SK-N-SH treated with all-trans-retinoic acid at 6 μM for 48 hours (cell line): ENCODE measurements around the gene GPC5.

Source experiments
- CREB5 ChIP-seq: fragments of 250-450 bp; sonication (Bioruptor Pico); IDR thresholded peaks from 2 replicates; pipeline ENCODE4 v1.5.1; 2020; ENCODE audit warnings: low read depth, mild to moderate bottlenecking, moderate library complexity
- CSDC2 ChIP-seq: fragments of 250-450 bp; sonication (Bioruptor Pico); IDR thresholded peaks from 2 replicates; pipeline ENCODE4 v1.5.0; 2020; ENCODE audit warnings: mild to moderate bottlenecking, moderate library complexity
- ESRRG ChIP-seq: fragments of 250-450 bp; sonication (Bioruptor Pico); IDR thresholded peaks from 2 replicates; pipeline ENCODE4 v1.6.1; 2021; ENCODE audit warnings: mild to moderate bottlenecking
- GLIS3 ChIP-seq: fragments of 250-450 bp; sonication (Bioruptor Pico); IDR thresholded peaks from 2 replicates; pipeline ENCODE4 v1.5.0; 2020; ENCODE audit warnings: mild to moderate bottlenecking, moderate library complexity
- ISL1 ChIP-seq: fragments of 250-450 bp; sonication (Bioruptor Pico); IDR thresholded peaks from 2 replicates; pipeline ENCODE4 v2.1.2; 2022; ENCODE audit warnings: mild to moderate bottlenecking, moderate library complexity
- OSR1 ChIP-seq: fragments of 250-450 bp; sonication (Bioruptor Pico); IDR thresholded peaks from 2 replicates; pipeline ENCODE4 v1.8.0; 2022; ENCODE audit warnings: moderate library complexity, mild to moderate bottlenecking, inconsistent platforms
- PATZ1 ChIP-seq: fragments of 250-450 bp; sonication (Bioruptor Pico); IDR thresholded peaks from 2 replicates; pipeline ENCODE4 v1.8.0; 2020; ENCODE audit warnings: mild to moderate bottlenecking, moderate library complexity, borderline replicate concordance
- RARB ChIP-seq: fragments of 250-450 bp; sonication (Bioruptor Pico); IDR thresholded peaks from 2 replicates; pipeline ENCODE4 v1.8.0; 2021; ENCODE audit warnings: mild to moderate bottlenecking, moderate library complexity
- SNAI2 ChIP-seq: fragments of 250-450 bp; sonication (Bioruptor Pico); IDR thresholded peaks from 2 replicates; pipeline ENCODE4 v1.5.0; 2020; ENCODE audit warnings: mild to moderate bottlenecking, moderate library complexity
- TSHZ2 ChIP-seq: fragments of 250-450 bp; sonication (Bioruptor Pico); IDR thresholded peaks from 2 replicates; pipeline ENCODE4 v1.5.0; 2020; ENCODE audit warnings: mild to moderate bottlenecking, moderate library complexity
- ZFP30 ChIP-seq: fragments of 450-650 bp; formaldehyde crosslinking; IDR thresholded peaks from 2 replicates; pipeline ENCODE4 v1.5.0; 2022; ENCODE audit warnings: mild to moderate bottlenecking, moderate library complexity

GRCh38 chr13:91456837-91457236 is 58.4 kb downstream of the GPC5 start:
- TF ChIP-seq ZFP30 (CRISPR knock-in tag) (no peak), ESRRG (CRISPR knock-in tag) (no peak), ISL1 (no peak), TSHZ2 (CRISPR knock-in tag) (no peak), PATZ1 (CRISPR knock-in tag) (no peak), RARB (CRISPR knock-in tag) (no peak), OSR1 (no peak), CSDC2 (no peak), GLIS3 (CRISPR knock-in tag) (no peak), SNAI2 (no peak), CREB5 (CRISPR knock-in tag) (no peak)
